Lower leg skin (tissue), 3 donors: ENCODE results near the gene RAB27B.

Experiments
- CTCF ChIP-seq, 3 donors: fragments of 450-650 bp; IDR thresholded peaks; one replicate each; pipeline ENCODE4 v1.5.1; 2016; ENCODE audit warnings: antibody characterized with exemption in 3 of 3, mild to moderate bottlenecking in 3 of 3, moderate library complexity in 2 of 3
- POLR2A ChIP-seq, 2 donors: fragments of 450-650 bp; IDR thresholded peaks; one replicate each; pipeline ENCODE4 v1.6.1; 2016 to 2017; ENCODE audit warnings: antibody characterized with exemption in 2 of 2, mild to moderate bottlenecking in 1 of 2, moderate library complexity in 1 of 2

DNA sequence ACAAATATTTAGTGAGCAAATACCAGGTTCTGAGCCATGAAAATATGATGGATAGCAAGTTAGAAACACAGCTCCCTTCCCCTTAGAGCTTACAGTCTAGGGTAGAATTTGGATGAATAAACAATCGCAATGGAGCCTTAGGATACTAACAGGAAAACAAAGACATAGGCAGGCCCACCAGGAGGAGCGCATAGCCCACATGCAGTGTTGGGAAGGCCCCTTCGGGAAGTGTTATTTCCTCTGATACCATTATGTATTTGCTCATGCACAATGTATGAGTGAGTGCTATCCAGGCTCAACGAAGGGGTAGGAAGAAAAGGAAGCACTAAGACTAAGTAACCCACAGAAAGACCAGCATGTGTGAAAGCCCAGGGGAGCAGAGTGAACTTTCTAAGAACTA, 54.0 kb downstream of the RAB27B start:
- TF ChIP-seq CTCF (IDR thresholded peaks at IDR 0.05) = no peak
- TF ChIP-seq POLR2A (IDR thresholded peaks at IDR 0.05) = no peak
